ENCODE results near the gene PTGS1.
"Not testable (repeated sequence)": the region's sequence is repeated elsewhere in the genome, so short reads cannot be mapped to it uniquely, and the experiment has no call there.

Gene PTGS1

GRCh38 chr9:122389799-122390481 lies 19.1 kb downstream of the PTGS1 start:
- no peak for DNase-seq (ENCODE audit: low spot score)
- Mint-ChIP-seq H3K4me1 (ENCODE audit: low read depth) (no peaks in the 10 kb centered on the region), H3K36me3 (ENCODE audit: low read depth) (no peaks in the 10 kb centered on the region), H3K4me3 (no peak overlapping the region), H3K9me3 (no peaks in the 10 kb centered on the region), H3K27me3 (ENCODE audit: low read depth) (peaks cover 8% of the 10 kb centered on the region), H3K27ac (no peak overlapping the region)

- no peaks in the 10 kb centered on the region for H3K36me3 Mint-ChIP-seq (ENCODE audit: low read depth)
- H3K4me1 Mint-ChIP-seq (ENCODE audit: low read depth): no peaks in the 10 kb centered on the region
- no peak overlapping the region for H3K4me3 Mint-ChIP-seq
- H3K9me3 Mint-ChIP-seq: no peaks in the 10 kb centered on the region
- H3K27ac Mint-ChIP-seq: no peak overlapping the region
- peaks cover 8% of the 10 kb centered on the region for H3K27me3 Mint-ChIP-seq (ENCODE audit: low read depth)
- no peak for DNase-seq (ENCODE audit: low spot score)
Measured at GRCh38 chr9:122392284-122392683, 21.5 kb downstream of the PTGS1 start.

GRCh38 chr9:122392714-122393113 lies 21.9 kb downstream of the PTGS1 start:
- Mint-ChIP-seq H3K36me3 (ENCODE audit: low read depth) (no peaks in the 10 kb centered on the region), H3K27me3 (ENCODE audit: low read depth) (peaks cover 8% of the 10 kb centered on the region), H3K9me3 (no peaks in the 10 kb centered on the region), H3K4me1 (ENCODE audit: low read depth) (no peaks in the 10 kb centered on the region), H3K27ac (no peak overlapping the region), H3K4me3 (no peak overlapping the region)
- no peak for DNase-seq (ENCODE audit: low spot score)

- H3K9me3 Mint-ChIP-seq: no peaks in the 10 kb centered on the region
- no peaks in the 10 kb centered on the region for H3K4me1 Mint-ChIP-seq (ENCODE audit: low read depth)
- H3K27me3 Mint-ChIP-seq (ENCODE audit: low read depth): peaks cover 8% of the 10 kb centered on the region
- H3K27ac Mint-ChIP-seq: no peak overlapping the region
- H3K4me3 Mint-ChIP-seq: no peak overlapping the region
- H3K36me3 Mint-ChIP-seq (ENCODE audit: low read depth): no peaks in the 10 kb centered on the region
- no peak for DNase-seq (ENCODE audit: low spot score)
Measured at GRCh38 chr9:122393284-122393983, 22.6 kb downstream of the PTGS1 start.

GRCh38 chr9:122394265-122395125 lies 23.7 kb downstream of the PTGS1 start:
- H3K36me3 Mint-ChIP-seq (ENCODE audit: low read depth): no peaks in the 10 kb centered on the region
- no peak overlapping the region for H3K4me3 Mint-ChIP-seq
- peaks cover 5% of the 10 kb centered on the region for H3K9me3 Mint-ChIP-seq
- no peaks in the 10 kb centered on the region for H3K4me1 Mint-ChIP-seq (ENCODE audit: low read depth)
- H3K27me3 Mint-ChIP-seq (ENCODE audit: low read depth): peaks cover 8% of the 10 kb centered on the region
- no peak overlapping the region for H3K27ac Mint-ChIP-seq
- no peak for DNase-seq (ENCODE audit: low spot score)

GRCh38 chr9:122396614-122397148 lies 25.9 kb downstream of the PTGS1 start:
- Mint-ChIP-seq H3K27me3 (ENCODE audit: low read depth) (no peaks in the 10 kb centered on the region), H3K36me3 (ENCODE audit: low read depth) (no peaks in the 10 kb centered on the region), H3K9me3 (peaks cover 15% of the 10 kb centered on the region), H3K27ac (no peak overlapping the region), H3K4me1 (ENCODE audit: low read depth) (no peaks in the 10 kb centered on the region), H3K4me3 (no peak overlapping the region)
- no peak for DNase-seq (ENCODE audit: low spot score)

GRCh38 chr9:122397749-122398148 lies 26.9 kb downstream of the PTGS1 start:
- Mint-ChIP-seq H3K4me1 (ENCODE audit: low read depth) (peaks cover 8% of the 10 kb centered on the region), H3K4me3 (no peak overlapping the region), H3K9me3 (peaks cover 15% of the 10 kb centered on the region), H3K27me3 (ENCODE audit: low read depth) (no peaks in the 10 kb centered on the region), H3K27ac (no peak overlapping the region), H3K36me3 (ENCODE audit: low read depth) (no peaks in the 10 kb centered on the region)
- no peak for DNase-seq (ENCODE audit: low spot score)

- no peak for DNase-seq (ENCODE audit: low spot score)
- Mint-ChIP-seq H3K27me3 (ENCODE audit: low read depth) (no peaks in the 10 kb centered on the region), H3K9me3 (peaks cover 15% of the 10 kb centered on the region), H3K4me1 (ENCODE audit: low read depth) (peaks cover 9% of the 10 kb centered on the region), H3K4me3 (no peak overlapping the region), H3K27ac (no peak overlapping the region), H3K36me3 (ENCODE audit: low read depth) (no peaks in the 10 kb centered on the region)
Measured at GRCh38 chr9:122398371-122398924, 27.6 kb downstream of the PTGS1 start.

GRCh38 chr9:122401896-122402295 lies 31.1 kb downstream of the PTGS1 start:
- Mint-ChIP-seq H3K27me3 (ENCODE audit: low read depth) (peaks cover 3% of the 10 kb centered on the region), H3K4me3 (no peak overlapping the region), H3K4me1 (ENCODE audit: low read depth) (peaks cover 9% of the 10 kb centered on the region), H3K9me3 (peaks cover 21% of the 10 kb centered on the region), H3K27ac (no peak overlapping the region), H3K36me3 (ENCODE audit: low read depth) (no peaks in the 10 kb centered on the region)
- DNase-seq (ENCODE audit: low spot score): no peak

GRCh38 chr9:122402403-122402871 lies 31.6 kb downstream of the PTGS1 start:
- peak overlapping the region; percentile 49 for H3K27ac Mint-ChIP-seq
- H3K4me3 Mint-ChIP-seq: no peak overlapping the region
- no peaks in the 10 kb centered on the region for H3K36me3 Mint-ChIP-seq (ENCODE audit: low read depth)
- peak; percentile 80 for DNase-seq (ENCODE audit: low spot score)
- H3K9me3 Mint-ChIP-seq: peaks cover 21% of the 10 kb centered on the region
- peaks cover 9% of the 10 kb centered on the region for H3K4me1 Mint-ChIP-seq (ENCODE audit: low read depth)
- peaks cover 3% of the 10 kb centered on the region for H3K27me3 Mint-ChIP-seq (ENCODE audit: low read depth)

GRCh38 chr9:122402874-122403273 lies 32.0 kb downstream of the PTGS1 start:
- H3K9me3 Mint-ChIP-seq: peaks cover 21% of the 10 kb centered on the region
- peaks cover 3% of the 10 kb centered on the region for H3K27me3 Mint-ChIP-seq (ENCODE audit: low read depth)
- DNase-seq (ENCODE audit: low spot score): no peak
- H3K4me3 Mint-ChIP-seq: no peak overlapping the region
- H3K4me1 Mint-ChIP-seq (ENCODE audit: low read depth): peaks cover 9% of the 10 kb centered on the region
- H3K36me3 Mint-ChIP-seq (ENCODE audit: low read depth): no peaks in the 10 kb centered on the region
- H3K27ac Mint-ChIP-seq: peak overlapping the region; percentile 49

- H3K4me1 Mint-ChIP-seq (ENCODE audit: low read depth): peaks cover 9% of the 10 kb centered on the region
- no peak overlapping the region for H3K4me3 Mint-ChIP-seq
- no peaks in the 10 kb centered on the region for H3K36me3 Mint-ChIP-seq (ENCODE audit: low read depth)
- peaks cover 3% of the 10 kb centered on the region for H3K27me3 Mint-ChIP-seq (ENCODE audit: low read depth)
- peaks cover 21% of the 10 kb centered on the region for H3K9me3 Mint-ChIP-seq
- no peak overlapping the region for H3K27ac Mint-ChIP-seq
- no peak for DNase-seq (ENCODE audit: low spot score)
Measured at GRCh38 chr9:122403381-122404000, 32.7 kb downstream of the PTGS1 start.

- peaks cover 10% of the 10 kb centered on the region for H3K9me3 Mint-ChIP-seq
- H3K27me3 Mint-ChIP-seq (ENCODE audit: low read depth); H3K4me1 Mint-ChIP-seq (ENCODE audit: low read depth); H3K36me3 Mint-ChIP-seq (ENCODE audit: low read depth); DNase-seq (ENCODE audit: low spot score): not testable (repeated sequence)
- peak overlapping the region; percentile 83 for H3K27ac Mint-ChIP-seq
- peak overlapping the region; percentile 78 for H3K4me3 Mint-ChIP-seq
Measured at GRCh38 chr9:122405304-122406069, 34.7 kb downstream of the PTGS1 start.
